KG1 (cell line): Measurements from ENCODE around the gene COQ4.
"Not testable (repeated sequence)": the region's sequence is repeated elsewhere in the genome, so short reads cannot be mapped to it uniquely, and the experiment has no call there.

Experiments
- DNase-seq: peaks from one replicate; lab custom pipeline; 2025; lab: John Stamatoyannopoulos, UW

Gene COQ4

DNA sequence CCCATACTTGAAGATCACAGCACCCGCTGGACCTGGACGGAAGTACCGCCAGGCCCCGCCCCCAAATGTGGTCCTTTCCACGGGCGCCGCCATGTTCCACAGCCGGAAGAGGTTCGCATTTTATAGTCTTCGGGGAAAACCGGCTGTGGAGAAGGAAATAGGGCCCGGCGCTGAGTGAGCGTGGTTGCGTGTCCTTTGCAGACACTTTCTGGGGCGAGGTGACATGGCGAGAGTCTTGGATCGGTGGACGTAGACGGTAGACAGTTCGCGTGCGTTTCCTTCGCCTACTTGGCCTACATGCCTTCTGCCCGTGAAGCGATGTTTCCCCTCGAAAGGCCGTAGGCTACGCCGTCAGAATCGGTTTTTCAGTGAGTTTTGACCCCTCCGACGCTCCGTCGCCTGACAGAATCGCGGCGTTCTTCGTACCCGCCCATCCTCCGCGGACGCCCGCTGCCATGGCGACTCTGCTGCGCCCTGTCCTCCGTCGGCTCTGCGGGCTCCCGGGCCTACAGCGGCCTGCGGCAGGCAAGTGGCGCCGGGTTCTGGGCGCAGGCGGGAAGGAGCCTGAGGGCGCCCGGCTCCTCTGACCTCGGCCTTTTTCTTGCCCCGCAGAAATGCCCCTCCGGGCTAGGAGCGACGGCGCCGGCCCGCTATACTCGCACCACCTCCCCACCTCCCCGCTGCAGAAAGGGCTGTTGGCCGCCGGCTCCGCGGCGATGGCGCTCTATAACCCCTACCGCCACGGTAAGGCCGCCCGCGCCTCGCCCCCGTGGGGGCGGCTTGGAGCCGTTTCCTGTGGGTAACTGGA lies at the start of gene COQ4, which contains the start of gene TRUB2:
TSS of gene COQ4 (plus strand) at position 436 of the 808 bp plus-strand sequence. CDS start at position 456, 20 bp downstream.
TSS of gene TRUB2 (minus strand) at position 44 of the 808 bp plus-strand sequence. CDS start at position 5, 39 bp downstream.
- peak; percentile 98 for DNase-seq

DNA sequence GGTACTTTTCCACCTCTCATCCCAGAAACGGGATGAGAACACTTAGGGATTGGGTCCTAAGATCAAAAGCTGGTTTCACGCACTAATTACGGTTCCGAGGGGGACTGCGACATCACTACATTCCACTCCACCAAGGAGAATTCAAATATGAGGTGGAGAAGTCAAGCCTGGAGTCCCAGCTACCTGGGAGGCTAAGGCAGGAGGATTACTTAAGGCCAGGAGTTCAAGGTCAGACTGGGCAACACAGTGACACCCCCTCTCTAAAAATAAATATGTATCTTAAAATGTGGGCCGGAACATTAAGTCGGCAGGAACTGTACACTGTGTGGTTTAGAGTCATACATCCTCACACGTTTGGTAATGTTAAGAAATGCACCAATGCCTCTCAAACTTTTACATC lies 48.4 kb upstream of the COQ4 start:
- DNase-seq, result no peak

DNA sequence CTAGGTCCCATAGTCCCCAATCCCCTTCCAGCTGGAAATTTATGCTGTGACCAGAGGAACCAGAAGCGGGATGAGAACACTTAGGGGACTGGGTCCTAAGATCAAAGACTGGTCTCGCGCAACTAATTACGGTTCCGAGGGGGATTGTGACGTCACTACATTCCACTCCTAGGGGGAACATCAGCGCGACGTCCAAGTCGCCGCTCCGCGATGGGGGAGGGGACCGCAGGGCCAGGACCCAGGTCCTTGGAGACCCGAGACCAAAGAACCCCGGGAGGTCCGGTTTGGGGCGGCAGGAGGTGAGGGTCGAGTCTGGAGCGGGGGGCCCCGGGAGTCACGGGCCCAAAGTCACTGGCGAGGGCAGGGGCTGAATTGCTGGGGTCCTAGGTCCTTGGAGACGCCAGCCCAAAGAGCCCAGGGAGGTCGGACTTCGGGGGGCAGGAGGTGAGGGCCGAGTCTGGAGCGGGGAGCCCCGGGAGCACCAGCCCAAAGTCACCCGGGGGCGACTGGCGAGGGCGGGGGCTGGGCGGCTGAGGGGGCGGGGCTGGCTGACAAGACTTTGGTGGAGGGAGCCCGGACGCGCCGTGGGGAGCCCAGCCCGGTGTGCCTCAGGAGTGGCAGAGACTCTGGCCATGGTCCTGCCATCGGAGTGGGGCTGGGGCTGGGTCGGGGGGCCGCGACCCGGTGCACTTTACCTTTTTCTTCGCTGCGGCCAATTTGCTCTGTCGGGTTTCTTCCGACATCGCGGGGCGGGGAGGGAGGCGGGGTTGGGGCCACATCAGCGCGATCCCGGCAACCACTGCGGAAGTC lies 47.2 kb upstream of the COQ4 start, which contains the start of gene GOLGA2:
TSS of gene GOLGA2 (minus strand) at position 810 of the 810 bp plus-strand sequence. CDS start at position 779, 31 bp downstream.
- no peak for DNase-seq

DNA sequence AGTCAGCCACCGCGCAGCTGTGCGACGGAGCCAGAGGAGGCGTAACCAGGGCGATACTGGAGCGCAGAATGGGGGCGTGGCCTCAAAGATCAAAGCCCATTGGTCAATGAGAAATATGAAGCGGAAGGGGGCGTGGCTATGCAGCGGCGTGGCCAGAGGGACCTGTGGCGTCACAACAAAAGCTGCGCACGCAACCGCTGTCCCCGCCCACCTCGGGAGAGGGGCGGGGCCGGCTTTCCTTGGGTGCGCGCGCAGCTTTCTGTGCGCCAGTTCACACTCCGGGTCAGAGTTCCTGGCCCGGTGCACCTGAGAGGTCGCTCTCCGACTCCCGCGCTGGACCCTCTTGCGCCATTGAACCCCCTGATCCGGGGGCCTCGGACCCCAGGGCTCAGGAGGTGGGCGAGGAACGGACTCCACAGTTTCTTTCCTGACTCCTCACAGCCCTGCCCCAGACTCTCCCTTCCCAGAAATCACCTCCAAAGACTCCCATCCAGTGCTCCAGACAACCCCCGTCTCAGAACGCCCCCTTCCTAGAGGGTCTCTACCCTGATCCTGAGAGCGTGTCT lies 46.5 kb upstream of the COQ4 start, which contains the start of gene SWI5:
TSS of gene SWI5 (plus strand) at position 269 of the 566 bp plus-strand sequence.
- peak; percentile 99 for DNase-seq

DNA sequence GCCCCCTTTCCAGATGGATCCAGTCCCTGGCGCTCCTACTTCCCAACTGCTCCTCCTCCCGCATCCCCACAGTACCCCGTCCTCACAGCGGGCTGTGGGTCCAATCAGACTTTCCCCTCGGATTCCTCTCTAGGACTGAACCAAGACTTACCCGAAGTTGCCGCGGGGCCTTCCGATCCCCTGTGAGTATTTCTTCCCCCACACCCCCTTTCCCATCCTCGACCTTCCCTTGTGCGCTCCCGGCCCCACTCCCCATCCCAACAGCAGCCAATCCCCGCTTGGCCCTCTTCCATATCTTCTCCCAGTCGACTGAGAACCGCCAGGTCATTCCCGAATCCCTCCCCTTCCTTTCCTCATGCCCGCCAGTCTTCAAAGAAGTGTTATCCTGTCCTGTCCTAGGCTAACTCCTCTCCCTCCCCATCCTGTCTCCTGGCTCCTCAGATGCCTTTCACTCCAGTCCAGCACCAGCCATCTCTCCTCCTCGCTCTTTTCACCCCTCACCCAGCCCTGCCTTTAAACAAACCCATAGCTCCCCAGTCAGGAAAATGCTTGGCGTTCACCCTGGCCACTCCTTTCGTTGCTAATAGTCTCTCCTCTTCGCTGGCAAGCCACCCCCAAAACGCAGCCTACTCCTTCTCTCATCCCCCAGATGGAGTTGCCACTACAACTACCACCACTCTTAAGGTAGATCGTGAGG lies 45.9 kb upstream of the COQ4 start:
- DNase-seq, result no peak

DNA sequence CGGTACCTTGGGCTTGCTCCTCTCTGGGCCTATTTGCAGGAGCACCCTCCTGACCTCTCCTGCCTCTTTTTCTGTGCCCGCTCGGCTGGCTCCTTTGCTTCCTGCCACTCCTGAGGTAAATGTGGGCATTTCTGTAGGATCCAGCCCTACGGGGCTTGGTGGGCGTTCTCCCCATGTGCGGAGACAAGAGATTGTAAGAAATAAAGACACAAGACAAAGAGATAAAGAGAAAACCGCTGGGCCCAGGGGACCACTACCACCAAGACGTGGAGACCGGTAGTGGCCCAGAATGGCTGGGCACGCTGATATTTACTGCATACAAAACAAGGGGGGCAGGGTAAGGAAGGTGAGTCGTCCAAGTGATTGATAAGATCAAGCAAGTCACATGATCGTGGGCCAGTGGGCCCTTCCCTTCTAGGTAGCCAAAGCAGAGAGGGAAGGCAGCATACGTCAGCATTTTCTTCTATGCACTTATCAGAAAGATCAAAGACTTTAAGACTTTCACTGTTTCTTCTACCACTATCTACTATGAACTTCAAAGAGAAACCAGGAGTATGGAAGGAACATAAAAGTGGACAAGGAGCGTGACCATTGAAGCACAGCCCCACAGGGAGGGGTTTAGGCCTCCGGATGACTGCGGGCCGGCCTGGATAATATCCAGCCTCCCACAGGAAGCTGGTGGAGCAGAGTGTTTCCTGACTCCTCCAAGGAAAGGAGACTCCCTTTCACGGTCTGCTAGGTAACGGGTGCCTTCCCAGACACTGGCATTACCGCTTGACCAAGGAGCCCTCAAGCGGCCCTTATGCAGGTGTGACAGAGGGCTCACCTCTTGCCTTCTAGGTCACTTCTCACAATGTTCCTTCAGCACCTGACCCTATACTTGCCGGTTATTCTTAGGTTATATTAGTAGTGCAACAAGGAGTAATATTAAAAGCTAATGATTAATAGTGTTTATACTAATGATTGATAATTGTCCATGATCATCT lies 43.3 kb upstream of the COQ4 start:
- DNase-seq, result not testable (repeated sequence)

DNA sequence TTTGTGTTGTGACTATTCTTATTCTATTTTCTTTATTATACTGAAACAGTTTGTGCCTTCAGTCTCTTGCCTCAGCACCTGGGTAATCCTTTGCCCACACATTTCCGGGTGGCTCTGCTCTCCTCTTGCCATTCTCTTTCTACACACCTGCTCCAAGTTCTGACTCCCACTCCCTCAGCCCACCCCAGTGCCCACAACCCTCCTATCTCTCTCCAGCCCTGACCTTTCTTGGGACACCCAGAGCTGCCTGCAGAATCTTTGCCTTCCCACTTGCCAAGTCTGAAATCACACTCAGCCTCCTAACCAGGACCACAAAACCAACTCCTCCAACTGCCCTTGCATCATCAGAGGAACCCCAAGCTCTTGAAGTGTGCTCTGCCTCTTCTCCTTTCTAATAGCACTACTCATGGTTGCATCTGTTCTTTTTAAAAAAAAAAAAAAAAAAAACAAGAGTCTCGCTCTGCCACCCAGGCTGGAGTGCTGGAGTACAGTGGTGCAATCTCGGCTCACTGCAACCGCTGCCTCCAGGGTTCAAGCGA lies 42.5 kb upstream of the COQ4 start:
- DNase-seq, result no peak

DNA sequence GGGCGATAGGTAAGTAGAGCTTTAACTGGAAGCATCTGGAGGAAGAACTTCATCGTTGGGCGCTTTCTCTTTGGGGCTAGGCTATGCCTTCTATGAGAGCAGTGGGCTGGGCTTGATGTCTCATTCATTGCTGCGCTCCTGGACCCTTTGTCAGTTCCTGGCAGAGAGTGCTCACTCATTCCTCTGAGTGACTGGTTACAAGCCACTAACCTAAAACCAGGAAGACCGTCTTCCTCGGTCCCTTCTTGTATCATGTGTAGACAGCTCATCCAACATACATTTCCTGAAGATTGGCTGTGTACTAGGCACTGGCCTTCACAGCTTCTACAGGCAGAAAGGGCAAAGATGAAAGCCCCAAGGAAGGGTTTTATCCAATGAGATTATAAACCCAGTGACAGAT lies 40.1 kb upstream of the COQ4 start:
- no peak for DNase-seq

DNA sequence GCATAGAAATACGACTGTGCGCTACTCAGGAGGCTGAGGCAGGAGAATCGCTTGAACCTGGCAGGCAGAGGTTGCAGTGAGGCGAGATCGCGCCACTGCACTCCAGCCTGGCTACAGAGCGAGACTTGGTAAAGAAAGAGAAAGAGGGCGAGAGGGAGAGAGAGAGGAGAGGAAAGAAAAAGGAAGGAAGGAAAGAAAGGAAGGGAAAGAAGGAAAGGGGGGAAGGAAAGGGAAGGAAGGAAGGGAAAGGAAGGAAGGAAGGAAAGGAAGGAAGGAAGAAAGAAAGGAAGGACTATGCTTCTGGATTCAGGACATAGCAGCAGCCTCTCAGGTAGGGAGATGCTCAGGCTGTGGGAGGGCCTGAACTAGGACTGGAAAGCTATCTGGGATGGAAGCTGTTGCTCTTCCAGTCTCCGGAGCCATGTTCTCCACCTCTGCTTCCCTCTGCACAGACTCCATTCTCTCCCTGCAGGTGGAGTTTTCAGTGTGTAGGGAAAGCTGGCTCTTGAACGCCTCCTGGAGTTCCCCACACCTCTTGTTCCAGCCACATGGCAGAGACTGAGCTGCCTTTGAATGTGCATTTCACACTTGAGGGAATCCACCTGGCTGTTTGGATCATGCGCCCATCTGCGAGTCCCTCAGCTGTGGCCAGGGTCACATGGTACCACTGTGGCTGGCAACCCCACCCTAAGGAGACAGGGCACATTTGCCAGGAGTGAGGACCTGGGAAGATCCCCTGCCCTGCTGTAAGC lies 37.4 kb upstream of the COQ4 start:
- no peak for DNase-seq

DNA sequence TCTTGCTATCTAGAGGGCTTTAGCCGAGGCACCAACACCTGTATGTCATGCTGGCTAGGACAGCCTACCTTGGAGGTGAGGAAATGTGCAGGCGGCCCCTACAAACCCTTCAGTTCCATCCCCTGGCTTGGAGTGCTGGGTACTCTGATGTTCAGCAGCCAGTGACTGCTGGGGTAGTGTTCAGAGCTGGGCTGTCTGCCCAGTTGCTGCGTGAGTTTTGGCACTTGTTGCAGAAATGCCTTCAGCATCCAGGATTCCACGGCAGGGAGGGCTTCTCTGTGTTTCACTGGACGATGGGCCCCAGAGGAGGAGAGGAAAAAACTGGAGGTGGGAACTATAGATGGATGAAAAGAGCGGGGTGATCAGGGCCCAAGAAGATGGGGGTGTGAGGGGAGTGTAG lies 36.2 kb upstream of the COQ4 start:
- DNase-seq, result no peak

DNA sequence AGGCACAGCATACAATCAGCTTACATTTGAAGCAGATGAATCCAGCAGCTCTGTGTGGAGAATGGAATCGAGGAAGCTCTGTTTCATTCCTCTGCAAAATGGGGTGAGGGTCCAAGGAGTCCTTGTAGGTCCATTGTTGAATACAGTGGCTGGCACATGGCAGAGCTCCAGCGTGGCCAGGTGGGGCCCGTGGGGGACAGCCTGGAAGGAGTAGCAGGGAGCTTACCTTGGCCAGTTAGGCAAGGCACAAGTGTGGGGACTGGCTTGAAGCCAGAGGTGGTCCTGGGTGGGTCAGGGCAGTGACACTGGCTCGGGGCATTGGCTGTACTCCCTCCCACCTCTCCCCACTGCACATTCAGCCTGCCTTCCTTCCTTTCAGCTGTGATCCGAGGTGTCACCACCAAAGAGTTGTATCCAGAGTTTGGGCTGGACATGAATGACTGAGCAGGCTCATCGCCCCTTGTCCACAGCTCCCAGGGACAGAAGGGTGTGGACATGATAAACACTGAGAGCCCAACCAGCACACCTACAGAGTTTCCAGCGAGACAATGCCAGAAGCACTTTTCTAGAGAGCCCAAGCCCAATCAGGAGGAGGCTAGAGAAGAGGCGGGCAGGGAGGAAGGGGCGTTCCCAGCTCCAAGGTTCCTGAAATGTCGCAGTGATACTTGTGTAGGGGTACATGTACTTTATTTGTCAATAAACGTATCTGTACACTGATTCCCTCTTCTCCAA lies 34.2 kb upstream of the COQ4 start:
- no peak for DNase-seq

DNA sequence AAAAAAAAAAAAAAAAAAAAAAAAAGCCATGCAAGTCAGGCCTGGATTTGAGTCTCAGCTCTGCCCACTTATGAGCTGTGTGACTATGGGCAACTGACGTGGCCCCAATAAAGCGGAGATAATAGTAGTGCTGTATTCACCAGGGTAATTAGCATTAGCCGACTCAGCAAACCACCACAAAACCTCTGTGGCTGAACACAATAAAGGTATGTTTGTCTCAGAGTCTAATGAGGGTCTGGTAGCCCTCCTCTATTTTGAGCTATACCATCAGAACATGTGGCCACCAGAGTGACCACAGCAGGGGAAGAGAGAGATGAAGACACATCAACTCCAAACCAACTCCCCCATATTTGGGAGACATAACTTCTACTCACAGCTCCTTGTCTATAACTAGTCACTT lies 30.6 kb upstream of the COQ4 start:
- no peak for DNase-seq

DNA sequence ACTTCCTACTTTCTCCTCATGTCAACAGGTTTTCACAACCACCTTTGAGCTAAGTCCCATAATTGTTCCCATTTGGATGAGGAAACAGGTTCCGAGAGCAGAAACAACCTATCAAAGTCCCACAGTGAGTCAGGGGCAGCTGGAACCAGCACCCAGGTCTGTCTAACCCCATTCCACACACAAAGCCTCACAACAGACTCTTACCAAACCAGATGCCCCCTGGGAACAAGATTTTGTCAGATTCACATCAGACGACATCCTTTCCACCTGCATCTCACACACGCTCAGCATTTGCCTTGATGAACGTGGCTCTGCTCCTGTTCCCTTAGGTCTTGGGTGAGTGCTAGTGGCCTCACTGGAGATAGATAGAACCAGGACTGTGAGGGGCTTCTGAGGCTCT lies 29.5 kb upstream of the COQ4 start:
- no peak for DNase-seq

DNA sequence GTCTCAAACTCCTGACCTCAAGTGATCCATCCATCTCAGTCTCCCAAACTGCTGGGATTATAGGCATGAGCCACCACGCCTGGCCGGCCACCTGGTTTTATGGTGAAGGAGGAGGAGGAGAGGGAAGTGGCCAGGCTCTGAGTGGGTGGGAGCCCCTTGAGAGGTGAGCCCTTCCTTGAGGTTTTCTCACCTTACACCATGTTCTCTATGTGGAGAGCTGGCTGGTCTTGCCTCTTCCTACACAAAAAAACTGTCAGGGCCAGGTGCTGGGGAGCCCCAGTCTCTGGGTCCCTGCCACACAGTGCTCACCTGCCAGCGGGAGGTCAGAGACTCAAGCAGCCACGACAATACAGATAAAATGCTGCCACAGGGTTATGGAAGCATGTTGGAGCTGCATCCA lies 28.5 kb upstream of the COQ4 start:
- no peak for DNase-seq

DNA sequence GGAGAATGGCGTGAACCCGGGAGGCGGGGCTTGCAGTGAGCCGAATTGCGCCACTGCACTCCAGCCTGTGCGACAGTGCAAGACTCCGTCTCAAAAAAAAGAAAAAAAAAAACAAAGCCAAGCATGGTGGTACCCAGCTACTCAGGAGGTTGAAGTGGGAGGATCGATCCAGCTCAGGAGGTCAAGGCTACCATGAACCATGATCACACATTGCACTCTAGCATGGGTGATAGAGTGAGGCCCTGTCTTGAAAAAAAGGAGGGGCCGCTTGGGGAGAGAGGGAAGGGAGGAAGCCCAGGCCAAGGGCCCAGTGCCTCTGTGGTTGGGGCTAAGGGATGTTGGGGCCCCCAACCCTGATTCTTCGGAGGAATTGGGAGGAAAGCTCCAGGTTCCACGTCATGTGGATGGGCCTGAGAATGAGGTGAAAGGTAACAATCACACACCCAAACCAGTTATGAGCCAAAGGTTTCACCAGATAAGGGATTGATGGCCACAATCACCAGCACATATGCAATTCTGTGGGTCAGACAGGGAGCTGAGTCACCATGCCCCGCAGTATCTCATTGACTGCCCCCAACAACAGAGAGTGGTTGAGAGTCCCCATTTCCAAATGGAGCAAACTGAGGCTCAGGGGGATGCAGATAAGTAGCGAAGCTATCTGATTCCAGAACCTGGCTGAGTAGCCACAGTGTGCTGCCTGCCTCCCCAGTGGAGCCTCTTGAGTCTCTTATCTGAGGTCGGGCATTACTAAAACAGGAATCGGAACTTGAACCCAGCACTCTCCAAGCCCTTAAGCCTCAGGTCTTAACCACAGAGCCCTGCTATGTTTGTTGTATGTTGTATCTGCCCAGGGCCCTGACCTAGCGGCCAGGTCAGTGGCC lies 26.1 kb upstream of the COQ4 start:
- no peak for DNase-seq

DNA sequence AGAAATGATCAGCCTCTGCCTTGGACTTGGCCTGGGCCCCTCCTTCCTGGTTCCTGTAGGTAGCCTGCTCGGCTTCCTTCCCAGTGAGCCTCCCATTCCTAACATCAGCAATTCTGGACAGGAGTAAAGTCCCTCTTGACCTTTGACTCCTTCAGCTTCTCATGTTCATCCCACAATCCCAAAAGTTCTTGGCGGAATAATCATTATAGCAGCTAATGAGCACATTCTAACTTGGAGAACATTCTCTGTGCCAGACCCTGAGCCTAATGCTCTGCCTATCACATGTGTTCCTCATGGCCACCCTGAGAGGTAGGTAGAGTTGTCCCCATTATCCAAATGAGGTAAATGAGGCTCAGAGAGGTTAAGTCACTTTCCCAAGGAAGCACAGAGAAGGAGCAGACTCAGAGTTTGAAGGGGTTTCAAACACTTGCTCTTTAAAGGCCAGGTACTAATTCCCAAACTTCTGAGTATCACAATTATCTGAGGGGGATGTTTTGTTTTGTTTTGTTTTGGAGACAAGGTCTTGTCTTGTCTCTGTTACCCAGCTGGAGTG lies 25.3 kb upstream of the COQ4 start:
- DNase-seq, result no peak
